Gastrocnemius medialis (tissue), 4 donors: Measurements from ENCODE around the gene CBX6. TPM values are rescaled to one million over a fixed set of nuclear protein-coding genes. Genes with fewer than 3 reads are reported as not detected.

Experiments used
- ATAC-seq, 2 donors: fragments of 150-250 bp; one replicate each; pipeline ENCODE4 v1.9.1; 2016
- DNase-seq, 2 donors: peaks; one replicate each; pipeline ENCODE4 v3.0.0-alpha.2; 2019
- H3K27ac ChIP-seq, 4 donors: fragments of 200-600 bp; sonication (generic); 1 replicate in 1 of 4; 2 replicates in 3 of 4; pipeline ENCODE4 v1.5.1; 2016 to 2018; ENCODE audit warnings: mild to moderate bottlenecking in 2 of 4, moderate library complexity in 1 of 4
- H3K27me3 ChIP-seq, 3 donors: fragments of 200-600 bp; sonication (generic) in 2 of 3; 1 replicate in 1 of 3; 2 replicates in 2 of 3; pipeline versions ENCODE4 v1.5.1 to v1.6.0; 2016 to 2019; ENCODE audit warnings: mild to moderate bottlenecking in 1 of 3, moderate library complexity in 1 of 3
- H3K36me3 ChIP-seq, 2 donors: fragments of 200-600 bp; sonication (generic) in 1 of 2; one replicate each; pipeline ENCODE4 v1.5.1; 2017 to 2018
- H3K4me1 ChIP-seq, 2 donors: fragments of 200-600 bp; sonication (generic) in 1 of 2; one replicate each; pipeline ENCODE4 v1.5.1; 2016 to 2017; ENCODE audit warnings: mild to moderate bottlenecking in 2 of 2
- H3K4me3 ChIP-seq, 4 donors: fragments of 200-600 bp; sonication (generic) in 3 of 4; 1 replicate in 1 of 4; 2 replicates in 3 of 4; pipeline ENCODE4 v1.5.1; 2016 to 2019; ENCODE audit warnings: mild to moderate bottlenecking in 2 of 4
- H3K9me3 ChIP-seq, 3 donors: fragments of 200-600 bp; sonication (generic) in 2 of 3; 1 replicate in 1 of 3; 2 replicates in 2 of 3; pipeline ENCODE4 v1.5.1; 2016 to 2019
- CTCF ChIP-seq, 5 experiments: fragments of 450-650 bp in 3 of 5; fragments of 200-600 bp in 2 of 5; sonication (generic) in 2 of 5; IDR thresholded peaks in 4 of 5; conservative IDR thresholded peaks in 1 of 5; 1 replicate in 4 of 5; 2 replicates in 1 of 5; pipeline ENCODE4 v1.5.1; 2016 to 2019; ENCODE audit warnings: antibody characterized with exemption in 5 of 5, mild to moderate bottlenecking in 3 of 5, moderate library complexity in 3 of 5
- POLR2A ChIP-seq, 2 donors: fragments of 450-650 bp; IDR thresholded peaks; one replicate each; pipeline ENCODE4 v1.6.1; 2017; ENCODE audit warnings: antibody characterized with exemption in 2 of 2, mild to moderate bottlenecking in 2 of 2, moderate library complexity in 2 of 2
- in situ Hi-C, 4 donors: fragments of 200-750 bp; cut with MboI; loops; one replicate each; pipeline versions ENCODE4 v1.15.0 to v1.8.0; 2017; ENCODE audit warnings: low sequenced_read_pairs in 4 of 4
- intact Hi-C: fragments of 100-400 bp; cut with DNase I; formaldehyde crosslinking; loops from one replicate; pipeline ENCODE4 v1.15.1; 2023; ENCODE audit warnings: low total_unique reads
- total RNA-seq, 4 donors: library from RNA; depleted of rRNA; stranded (reverse); fragments of >200 nt; gene quantifications; one replicate each; pipeline versions ENCODE4 v1.1.0 to v1.2.3, GENCODE V29; 2016

The CBX6 gene
- total RNA-seq, 4 donors from 2014 or later = 8.4 to 21.5 (median 17.7) TPM

GRCh38 chr22:38881464-38881871 is 9.5 kb upstream of the CBX6 start:
- peak; percentile 91 for ATAC-seq
- Histone ChIP-seq H3K36me3 (no peaks in the 10 kb centered on the region), H3K9me3 (no peaks in the 10 kb centered on the region), H3K4me1 (peaks cover 9 to 16% of the 10 kb centered on the region in 2 donors), H3K27ac (peak overlapping the region; percentile 70 to 85 (median 76)), H3K4me3 (peak overlapping the region in 3 of 4 donors; percentile 7 to 31 (median 11)), H3K27me3 (no peaks in the 10 kb centered on the region)
- intact Hi-C loops (loop anchor here (2.0 kb wide), 1 partner anchor 45 kb away; no protein-coding TSS in a partner anchor), in situ Hi-C loops (loop anchor here in 1 of 4 donors (10.0 kb wide), 1 partner anchor 233 kb away; no protein-coding TSS in a partner anchor)
- TF ChIP-seq POLR2A (IDR thresholded peaks at IDR 0.05) (peak in 1 of 2 donors; percentile 7), CTCF (IDR thresholded peaks at IDR 0.05 in 4 of 5, conservative IDR thresholded peaks at IDR 0.05 in 1 of 5) (no peak)
- peak; percentile 55 to 75 for DNase-seq

DNA sequence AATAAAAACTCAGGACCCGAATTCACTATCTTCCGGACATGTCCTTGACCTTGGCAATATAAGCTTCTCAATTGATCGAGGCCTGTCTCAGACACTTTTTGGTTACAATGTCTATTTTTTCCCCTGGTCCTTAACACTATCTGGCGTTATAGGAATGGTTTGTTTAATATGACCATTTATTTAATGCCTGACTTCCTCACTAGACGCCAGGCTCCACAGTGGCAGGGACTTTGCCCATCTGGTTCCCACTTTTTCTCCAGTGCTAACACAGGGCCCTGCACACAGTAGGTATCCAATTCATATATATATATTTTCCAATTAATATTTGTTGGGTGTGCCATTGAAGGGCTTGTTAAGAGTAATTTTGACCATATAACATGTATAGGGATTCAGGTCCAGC is 7.9 kb upstream of the CBX6 start:
- Histone ChIP-seq H3K4me1 (peaks cover 9 to 16% of the 10 kb centered on the region in 2 donors), H3K9me3 (no peaks in the 10 kb centered on the region), H3K36me3 (no peaks in the 10 kb centered on the region), H3K27ac (no peak overlapping the region), H3K4me3 (no peak overlapping the region), H3K27me3 (no peaks in the 10 kb centered on the region)
- DNase-seq (no peak), ATAC-seq (no peak)
- intact Hi-C loops = loop anchor here (2.0 to 10.0 kb wide), 2 partner anchors 47 to 115 kb away; no protein-coding TSS in a partner anchor
- no peak for TF ChIP-seq CTCF (IDR thresholded peaks at IDR 0.05 in 4 of 5, conservative IDR thresholded peaks at IDR 0.05 in 1 of 5)
- in situ Hi-C loops = loop anchor here in 2 of 4 donors (10.0 kb wide), 2 partner anchors 235 to 245 kb away; no protein-coding TSS in a partner anchor

DNA sequence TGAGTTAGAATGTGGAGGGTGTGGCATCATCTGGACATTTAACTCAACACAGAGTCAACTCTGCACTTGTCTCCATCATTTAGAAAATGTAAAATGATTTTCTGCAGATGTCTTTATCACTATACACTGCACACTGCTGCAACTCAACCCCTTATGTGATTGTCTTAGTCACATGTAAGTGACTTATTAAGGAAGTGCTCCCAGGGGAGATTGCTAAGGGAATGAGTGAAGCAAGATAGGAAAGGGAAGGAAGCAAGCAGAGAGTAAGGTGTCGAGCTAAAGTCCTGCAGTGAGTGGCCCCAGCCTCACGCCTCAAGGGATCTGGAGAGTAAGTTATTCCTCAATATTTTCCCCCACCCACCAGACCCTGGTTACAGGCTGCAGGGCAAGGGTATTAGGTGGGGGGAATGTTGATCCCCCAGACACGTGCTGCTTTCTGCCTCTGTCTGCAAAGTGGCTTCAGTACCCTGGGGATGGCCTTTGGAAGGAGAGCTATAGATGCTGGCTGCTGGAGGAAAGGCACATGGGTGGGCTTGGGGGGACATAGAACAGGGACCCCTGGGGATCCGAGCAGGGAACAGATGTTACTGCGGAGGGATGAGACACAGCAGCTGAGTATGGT is 7.2 kb upstream of the CBX6 start:
- no peaks in the 10 kb centered on the region for H3K36me3 ChIP-seq
- no peak overlapping the region for H3K27ac ChIP-seq
- ATAC-seq (no peak), DNase-seq (no peak)
- H3K27me3 ChIP-seq = no peaks in the 10 kb centered on the region
- intact Hi-C loops (loop anchor here (10.0 kb wide), 1 partner anchor 114 kb away; no protein-coding TSS in a partner anchor), in situ Hi-C loops (loop anchor here in 1 of 4 donors (10.0 kb wide), 1 partner anchor 246 kb away; no protein-coding TSS in a partner anchor)
- H3K9me3 ChIP-seq = no peaks in the 10 kb centered on the region
- TF ChIP-seq CTCF (IDR thresholded peaks at IDR 0.05 in 4 of 5, conservative IDR thresholded peaks at IDR 0.05 in 1 of 5) = no peak
- no peak for TF ChIP-seq POLR2A (IDR thresholded peaks at IDR 0.05)
- peaks cover 9 to 16% of the 10 kb centered on the region in 2 donors for H3K4me1 ChIP-seq
- H3K4me3 ChIP-seq = no peak overlapping the region

DNA sequence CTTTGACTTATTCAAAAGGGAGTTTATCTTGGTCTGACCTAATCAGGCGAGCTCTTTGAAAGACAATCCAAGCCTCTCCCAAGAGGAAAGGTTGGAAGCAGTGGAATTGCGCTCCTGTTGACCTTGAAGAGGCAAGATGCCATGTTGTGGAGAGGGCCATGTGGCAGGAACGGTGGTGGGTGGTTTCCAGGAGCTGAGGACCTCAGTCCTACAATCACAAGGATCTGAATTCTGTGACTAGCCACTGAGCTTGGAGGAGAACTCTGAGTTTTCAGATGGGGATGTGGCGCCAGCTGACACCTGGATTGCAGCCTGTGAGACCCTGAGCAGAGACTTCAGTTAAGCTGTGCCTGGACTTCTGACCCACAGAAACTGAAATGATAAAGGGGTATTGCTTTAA is 6.0 kb upstream of the CBX6 start:
- peaks cover 9 to 23% of the 10 kb centered on the region in 2 donors for H3K4me1 ChIP-seq
- no peak for ATAC-seq
- DNase-seq = no peak
- TF ChIP-seq CTCF (IDR thresholded peaks at IDR 0.05 in 4 of 5, conservative IDR thresholded peaks at IDR 0.05 in 1 of 5) (no peak), POLR2A (IDR thresholded peaks at IDR 0.05) (no peak)
- in situ Hi-C loops (loop anchor here in 1 of 4 donors (10.0 kb wide), 1 partner anchor 247 kb away; no protein-coding TSS in a partner anchor), intact Hi-C loops (loop anchor here (10.0 kb wide), 1 partner anchor 113 kb away; no protein-coding TSS in a partner anchor)
- no peak overlapping the region for H3K27ac ChIP-seq
- no peaks in the 10 kb centered on the region for H3K27me3 ChIP-seq
- no peaks in the 10 kb centered on the region for H3K36me3 ChIP-seq
- H3K4me3 ChIP-seq = no peak overlapping the region
- H3K9me3 ChIP-seq = no peaks in the 10 kb centered on the region
